Measurements from ENCODE around the gene ERGIC1. TPM values are rescaled to one million over a fixed set of nuclear protein-coding genes. Genes with fewer than 3 reads are reported as not detected.
"Not testable (repeated sequence)": the region's sequence is repeated elsewhere in the genome, so short reads cannot be mapped to it uniquely, and the experiment has no call there.

ERGIC1 gene
- total RNA-seq, 1 experiment from 2014 or later: 77.0 TPM

DNA sequence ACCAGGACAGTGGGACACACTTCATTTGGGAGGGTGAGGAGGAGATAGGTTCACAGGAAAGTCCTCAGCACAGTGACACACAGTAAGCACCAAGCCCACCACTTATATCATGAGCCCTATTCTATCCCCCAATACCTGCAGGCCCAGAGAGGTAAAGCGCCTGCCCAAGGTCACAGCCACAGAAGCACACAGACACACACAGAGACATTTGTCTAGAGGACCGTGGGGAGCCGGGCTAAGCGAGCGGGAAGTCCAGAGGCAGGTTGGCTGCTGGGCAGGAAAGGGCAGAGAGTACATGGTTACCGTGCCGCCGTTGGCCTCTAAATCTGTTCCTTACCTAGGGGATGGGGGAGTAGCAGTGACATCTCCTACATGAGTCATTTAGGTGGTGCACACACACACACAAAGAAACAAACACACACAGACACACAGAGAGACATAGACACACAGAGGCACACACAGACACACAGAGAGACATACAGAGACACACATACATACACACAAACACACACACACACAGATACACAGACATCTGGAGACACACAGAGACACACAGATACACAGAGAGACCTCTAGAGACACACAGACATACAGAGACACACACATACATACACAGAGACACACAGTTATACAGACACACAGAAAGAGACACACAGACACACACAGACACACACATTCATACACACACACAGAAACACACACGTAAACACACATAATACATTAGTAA, 47.2 kb upstream of the ERGIC1 start:
- Histone ChIP-seq H3K23ac (ENCODE audit: insufficient read length, low read depth, low read length) (no peak overlapping the region), H3K27me3 (ENCODE audit: insufficient read depth, low read length) (no peaks in the 10 kb centered on the region), H2BK20ac (ENCODE audit: low read depth, low read length, poor library complexity, severe bottlenecking) (no peak overlapping the region), H3K4me2 (ENCODE audit: insufficient read depth, insufficient read length, low read length) (no peak overlapping the region), H2BK12ac (ENCODE audit: insufficient read length, low read depth, low read length) (no peak overlapping the region), H3T11ph (ENCODE audit: low read length) (no peak overlapping the region), H4K91ac (ENCODE audit: insufficient read length, low read depth, low read length) (no peak overlapping the region), H3K9ac (ENCODE audit: extremely low read depth, insufficient read length, low read length) (no peak overlapping the region), H4K5ac (ENCODE audit: insufficient read length, low read depth, low read length) (no peak overlapping the region), H3K27ac (ENCODE audit: insufficient read length, low read depth, low read length) (no peak overlapping the region), H2AFZ (ENCODE audit: low read length) (no peak overlapping the region), H3K79me2 (ENCODE audit: insufficient read depth, low read length) (no peaks in the 10 kb centered on the region), H3K9me3 (ENCODE audit: control insufficient read depth, low read depth, low read length) (no peaks in the 10 kb centered on the region), H2BK15ac (ENCODE audit: low read depth, low read length) (no peak overlapping the region), H3K4me1 (ENCODE audit: insufficient read depth, low read length) (no peaks in the 10 kb centered on the region), H2AK5ac (ENCODE audit: insufficient read length, low read length) (no peak overlapping the region), H3K4ac (ENCODE audit: low read depth, low read length) (no peak overlapping the region), H4K20me1 (ENCODE audit: control insufficient read depth, insufficient read depth, insufficient read length) (no peaks in the 10 kb centered on the region), H3K56ac (ENCODE audit: insufficient read length, low read depth, low read length) (no peak overlapping the region), H2BK5ac (ENCODE audit: insufficient read length, low read length) (no peak overlapping the region), H2BK120ac (ENCODE audit: low read depth, low read length, poor library complexity, severe bottlenecking) (no peak overlapping the region), H3K14ac (ENCODE audit: insufficient read depth, low read length) (no peak overlapping the region; the same call in 1 of the 2 replicates), H3K23me2 (ENCODE audit: insufficient read length, low read depth, low read length, poor library complexity, severe bottlenecking) (no peaks in the 10 kb centered on the region), H4K8ac (replicated peaks; ENCODE audit: insufficient read length, low read depth, low read length) (no peak overlapping the region), H3K79me1 (ENCODE audit: insufficient read depth, low read depth, low read length, poor library complexity, severe bottlenecking) (no peaks in the 10 kb centered on the region), H3K18ac (ENCODE audit: insufficient read length, low read depth, low read length) (no peak overlapping the region)
- H3K9me3 Mint-ChIP-seq: no peaks in the 10 kb centered on the region; a peak in 1 of 5 replicates
- DNase-seq: no peak
- H3K36me3 Mint-ChIP-seq (ENCODE audit: insufficient read depth in 1 of 3, low read depth in 3 of 3): no peaks in the 10 kb centered on the region
- no peak overlapping the region for H3K4me3 Mint-ChIP-seq
- H3K27me3 Mint-ChIP-seq (ENCODE audit: low read depth): peaks cover 7% of the 10 kb centered on the region
- TF ChIP-seq, protein P1, sequence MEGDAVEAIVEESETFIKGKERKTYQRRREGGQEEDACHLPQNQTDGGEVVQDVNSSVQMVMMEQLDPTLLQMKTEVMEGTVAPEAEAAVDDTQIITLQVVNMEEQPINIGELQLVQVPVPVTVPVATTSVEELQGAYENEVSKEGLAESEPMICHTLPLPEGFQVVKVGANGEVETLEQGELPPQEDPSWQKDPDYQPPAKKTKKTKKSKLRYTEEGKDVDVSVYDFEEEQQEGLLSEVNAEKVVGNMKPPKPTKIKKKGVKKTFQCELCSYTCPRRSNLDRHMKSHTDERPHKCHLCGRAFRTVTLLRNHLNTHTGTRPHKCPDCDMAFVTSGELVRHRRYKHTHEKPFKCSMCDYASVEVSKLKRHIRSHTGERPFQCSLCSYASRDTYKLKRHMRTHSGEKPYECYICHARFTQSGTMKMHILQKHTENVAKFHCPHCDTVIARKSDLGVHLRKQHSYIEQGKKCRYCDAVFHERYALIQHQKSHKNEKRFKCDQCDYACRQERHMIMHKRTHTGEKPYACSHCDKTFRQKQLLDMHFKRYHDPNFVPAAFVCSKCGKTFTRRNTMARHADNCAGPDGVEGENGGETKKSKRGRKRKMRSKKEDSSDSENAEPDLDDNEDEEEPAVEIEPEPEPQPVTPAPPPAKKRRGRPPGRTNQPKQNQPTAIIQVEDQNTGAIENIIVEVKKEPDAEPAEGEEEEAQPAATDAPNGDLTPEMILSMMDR (conservative IDR thresholded peaks at IDR 0.05): no peak
- H3K27ac Mint-ChIP-seq: no peak overlapping the region
- WGBS (ENCODE audit: extremely low coverage, insufficient read length, low lambda C conversion rate): no CpG with 5 or more reads among the region's 9 CpGs
- H3K4me1 Mint-ChIP-seq: peaks cover 2 to 15% of the 10 kb centered on the region in 2 experiments; a peak in 3 of 4 replicates

DNA sequence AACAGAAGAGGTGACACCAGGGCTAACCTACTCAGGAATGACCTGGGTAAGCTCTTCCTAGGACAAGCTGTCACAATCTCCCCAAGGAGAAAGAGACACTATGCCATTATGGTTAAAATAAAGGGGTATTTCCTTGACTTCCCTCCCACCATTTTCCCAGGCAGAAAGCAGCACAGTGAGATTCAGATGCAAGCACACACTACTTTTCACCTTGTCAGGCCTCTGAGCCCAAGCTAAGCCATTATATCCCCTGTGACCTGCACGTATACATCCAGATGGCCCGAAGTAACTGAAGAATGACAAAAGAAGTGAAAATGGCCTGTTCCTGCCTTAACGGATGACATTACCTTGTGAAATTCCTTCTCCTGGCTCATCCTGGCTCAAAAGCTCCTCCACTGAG, 46.5 kb upstream of the ERGIC1 start:
- H4K91ac ChIP-seq (ENCODE audit: insufficient read length, low read depth, low read length); H3K27ac ChIP-seq (ENCODE audit: insufficient read length, low read depth, low read length); H3K9me3 ChIP-seq (ENCODE audit: control insufficient read depth, low read depth, low read length); H2BK15ac ChIP-seq (ENCODE audit: low read depth, low read length); H3T11ph ChIP-seq (ENCODE audit: low read length); H3K27me3 Mint-ChIP-seq (ENCODE audit: low read depth); H4K8ac ChIP-seq (replicated peaks; ENCODE audit: insufficient read length, low read depth, low read length); H3K4me2 ChIP-seq (ENCODE audit: insufficient read depth, insufficient read length, low read length); H3K79me2 ChIP-seq (ENCODE audit: insufficient read depth, low read length); H3K36me3 Mint-ChIP-seq (ENCODE audit: insufficient read depth in 1 of 3, low read depth in 3 of 3); H2BK20ac ChIP-seq (ENCODE audit: low read depth, low read length, poor library complexity, severe bottlenecking); H3K23me2 ChIP-seq (ENCODE audit: insufficient read length, low read depth, low read length, poor library complexity, severe bottlenecking); H2AK5ac ChIP-seq (ENCODE audit: insufficient read length, low read length); H2BK120ac ChIP-seq (ENCODE audit: low read depth, low read length, poor library complexity, severe bottlenecking); H3K18ac ChIP-seq (ENCODE audit: insufficient read length, low read depth, low read length); H2AFZ ChIP-seq (ENCODE audit: low read length); H3K79me1 ChIP-seq (ENCODE audit: insufficient read depth, low read depth, low read length, poor library complexity, severe bottlenecking); H3K4ac ChIP-seq (ENCODE audit: low read depth, low read length); H3K4me3 Mint-ChIP-seq; H3K27ac Mint-ChIP-seq; H3K23ac ChIP-seq (ENCODE audit: insufficient read length, low read depth, low read length); H2BK5ac ChIP-seq (ENCODE audit: insufficient read length, low read length); H4K20me1 ChIP-seq (ENCODE audit: control insufficient read depth, insufficient read depth, insufficient read length); H3K27me3 ChIP-seq (ENCODE audit: insufficient read depth, low read length); DNase-seq; H3K14ac ChIP-seq (ENCODE audit: insufficient read depth, low read length); H4K5ac ChIP-seq (ENCODE audit: insufficient read length, low read depth, low read length); H3K4me1 ChIP-seq (ENCODE audit: insufficient read depth, low read length); H3K9ac ChIP-seq (ENCODE audit: extremely low read depth, insufficient read length, low read length); H3K56ac ChIP-seq (ENCODE audit: insufficient read length, low read depth, low read length); H2BK12ac ChIP-seq (ENCODE audit: insufficient read length, low read depth, low read length); H3K9me3 Mint-ChIP-seq: not testable (repeated sequence)
- H3K4me1 Mint-ChIP-seq: peaks cover 2 to 15% of the 10 kb centered on the region in 2 experiments; a peak in 3 of 4 replicates
- no CpG with 5 or more reads among the region's 3 CpGs for WGBS (ENCODE audit: extremely low coverage, insufficient read length, low lambda C conversion rate)

All from H9 (cell line).